ENCODE data around the gene SPO11. TPM values are rescaled to one million over a fixed set of nuclear protein-coding genes. Genes with fewer than 3 reads are reported as not detected.

SPO11 gene
- total RNA-seq, 2 experiments from 2014 or later: not detected

DNA sequence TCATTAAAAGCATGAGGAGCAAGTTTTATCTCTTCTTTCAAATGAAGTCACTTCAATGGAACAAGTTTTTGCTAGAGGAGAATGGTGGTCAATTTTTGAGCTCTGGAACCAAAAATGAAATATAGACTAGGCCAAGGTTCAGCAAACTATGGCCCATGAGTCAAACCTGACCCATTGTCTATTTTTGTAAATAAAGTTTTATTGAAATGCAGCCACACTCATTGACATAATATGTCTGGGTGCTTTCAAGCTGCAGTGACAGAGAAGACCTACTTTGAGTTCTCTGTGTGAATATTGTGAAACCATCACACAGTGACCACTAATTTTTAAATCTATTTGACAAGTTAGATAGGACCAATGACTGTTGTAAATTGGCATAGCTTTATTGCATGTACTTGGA lies 34.8 kb downstream of the SPO11 start:
- H3K9me3 ChIP-seq (ENCODE audit: control insufficient read depth in 1 of 2, insufficient read depth in 1 of 2, low read length in 2 of 2): no peaks in the 10 kb centered on the region
- DNase-seq (no peak), ATAC-seq (ENCODE audit: poor library complexity) (no peak)
- H3K4me3 ChIP-seq (ENCODE audit: low read length): no peak overlapping the region
- Mint-ChIP-seq H3K36me3 (ENCODE audit: low read depth) (peaks cover 60% of the 10 kb centered on the region), H3K4me1 (ENCODE audit: low read depth) (no peaks in the 10 kb centered on the region), H3K27me3 (no peaks in the 10 kb centered on the region), H3K4me3 (no peak overlapping the region), H3K27ac (no peak overlapping the region), H3K9me3 (no peaks in the 10 kb centered on the region)
- no peak overlapping the region for H3K27ac ChIP-seq (ENCODE audit: low read depth in 1 of 2, low read length in 2 of 2)
- POLR2A ChIA-PET: no interaction called here
- H3K36me3 ChIP-seq (ENCODE audit: insufficient read depth, low read length): peaks cover 76% of the 10 kb centered on the region
- intact Hi-C loops (cut with DNase I, micrococcal nuclease): no loop called here
- CTCF ChIA-PET: no interaction called here
- no peaks in the 10 kb centered on the region for H3K27me3 ChIP-seq (ENCODE audit: control insufficient read depth in 1 of 2, insufficient read depth in 2 of 2, low read length in 2 of 2)
- TF ChIP-seq, protein P1, sequence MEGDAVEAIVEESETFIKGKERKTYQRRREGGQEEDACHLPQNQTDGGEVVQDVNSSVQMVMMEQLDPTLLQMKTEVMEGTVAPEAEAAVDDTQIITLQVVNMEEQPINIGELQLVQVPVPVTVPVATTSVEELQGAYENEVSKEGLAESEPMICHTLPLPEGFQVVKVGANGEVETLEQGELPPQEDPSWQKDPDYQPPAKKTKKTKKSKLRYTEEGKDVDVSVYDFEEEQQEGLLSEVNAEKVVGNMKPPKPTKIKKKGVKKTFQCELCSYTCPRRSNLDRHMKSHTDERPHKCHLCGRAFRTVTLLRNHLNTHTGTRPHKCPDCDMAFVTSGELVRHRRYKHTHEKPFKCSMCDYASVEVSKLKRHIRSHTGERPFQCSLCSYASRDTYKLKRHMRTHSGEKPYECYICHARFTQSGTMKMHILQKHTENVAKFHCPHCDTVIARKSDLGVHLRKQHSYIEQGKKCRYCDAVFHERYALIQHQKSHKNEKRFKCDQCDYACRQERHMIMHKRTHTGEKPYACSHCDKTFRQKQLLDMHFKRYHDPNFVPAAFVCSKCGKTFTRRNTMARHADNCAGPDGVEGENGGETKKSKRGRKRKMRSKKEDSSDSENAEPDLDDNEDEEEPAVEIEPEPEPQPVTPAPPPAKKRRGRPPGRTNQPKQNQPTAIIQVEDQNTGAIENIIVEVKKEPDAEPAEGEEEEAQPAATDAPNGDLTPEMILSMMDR (IDR thresholded peaks at IDR 0.05): no peak
- no peaks in the 10 kb centered on the region for H3K4me1 ChIP-seq (ENCODE audit: insufficient read depth, low read length)

DNA sequence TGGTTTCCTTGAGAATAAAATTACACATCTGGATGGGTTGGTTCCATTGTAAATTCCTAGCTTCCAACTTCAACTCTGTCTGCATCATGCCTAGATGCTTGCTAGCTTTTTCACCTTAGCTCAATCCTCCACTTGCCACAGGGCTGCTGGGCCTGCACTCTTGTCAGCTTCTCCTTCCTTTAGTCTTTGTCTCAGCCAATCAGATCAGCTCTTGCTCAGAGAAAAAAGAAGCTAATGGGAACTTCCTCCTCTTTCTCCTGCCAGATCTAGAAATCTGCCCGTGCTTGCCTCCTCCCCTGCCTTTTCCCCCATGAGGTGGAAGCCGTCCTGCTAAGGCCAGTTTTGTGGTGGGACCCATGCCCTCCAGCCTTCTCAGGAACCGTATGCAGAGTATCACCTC lies 40.0 kb downstream of the SPO11 start:
- Histone ChIP-seq H3K9me3 (ENCODE audit: control insufficient read depth in 1 of 2, insufficient read depth in 1 of 2, low read length in 2 of 2) (no peaks in the 10 kb centered on the region), H3K4me3 (ENCODE audit: low read length) (no peak overlapping the region), H3K36me3 (ENCODE audit: insufficient read depth, low read length) (peaks cover 89% of the 10 kb centered on the region), H3K27me3 (ENCODE audit: control insufficient read depth in 1 of 2, insufficient read depth in 2 of 2, low read length in 2 of 2) (no peaks in the 10 kb centered on the region), H3K4me1 (ENCODE audit: insufficient read depth, low read length) (peaks cover 6% of the 10 kb centered on the region), H3K27ac (ENCODE audit: low read depth in 1 of 2, low read length in 2 of 2) (no peak overlapping the region)
- DNase-seq: no peak
- Mint-ChIP-seq H3K27me3 (no peaks in the 10 kb centered on the region), H3K4me3 (no peak overlapping the region), H3K36me3 (ENCODE audit: low read depth) (peaks cover 94% of the 10 kb centered on the region), H3K4me1 (ENCODE audit: low read depth) (peaks cover 16% of the 10 kb centered on the region), H3K9me3 (no peaks in the 10 kb centered on the region), H3K27ac (no peak overlapping the region)
- intact Hi-C loops (cut with DNase I, micrococcal nuclease): no loop called here
- ChIA-PET POLR2A (no interaction called here), CTCF (interaction anchor here (0.5 kb wide), 1 partner anchor 51 kb away, joined by 3 read pairs; no protein-coding TSS in a partner anchor)
- ATAC-seq (ENCODE audit: poor library complexity): no peak
- TF ChIP-seq, protein P1 (IDR thresholded peaks at IDR 0.05): no peak

DNA sequence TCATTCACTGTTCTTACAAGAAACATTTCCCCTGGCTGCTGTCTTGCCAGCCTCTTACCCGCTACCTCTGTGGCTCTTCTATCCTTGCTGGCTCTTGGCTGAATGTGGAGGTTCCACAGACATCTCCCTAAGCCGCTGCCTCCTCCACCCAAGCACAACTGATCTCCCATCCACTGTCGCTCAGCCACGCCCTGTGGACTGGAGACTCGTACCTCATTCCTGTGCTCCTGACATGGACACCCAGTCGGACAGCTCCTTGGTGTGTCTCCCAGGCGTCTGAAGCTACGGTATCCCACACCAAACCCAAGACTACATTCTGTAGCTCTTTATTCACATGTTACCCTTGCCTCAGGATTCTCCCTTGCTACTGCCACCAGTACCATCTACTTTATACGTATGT lies 40.7 kb downstream of the SPO11 start:
- TF ChIP-seq, protein P1 (IDR thresholded peaks at IDR 0.05): no peak
- no peaks in the 10 kb centered on the region for H3K27me3 Mint-ChIP-seq
- no peak overlapping the region for H3K27ac Mint-ChIP-seq
- Histone ChIP-seq H3K36me3 (ENCODE audit: insufficient read depth, low read length) (peaks cover 90% of the 10 kb centered on the region), H3K9me3 (ENCODE audit: control insufficient read depth in 1 of 2, insufficient read depth in 1 of 2, low read length in 2 of 2) (no peaks in the 10 kb centered on the region), H3K27me3 (ENCODE audit: control insufficient read depth in 1 of 2, insufficient read depth in 2 of 2, low read length in 2 of 2) (no peaks in the 10 kb centered on the region), H3K27ac (ENCODE audit: low read depth in 1 of 2, low read length in 2 of 2) (no peak overlapping the region), H3K4me1 (ENCODE audit: insufficient read depth, low read length) (peaks cover 11% of the 10 kb centered on the region), H3K4me3 (ENCODE audit: low read length) (no peak overlapping the region)
- peaks cover 96% of the 10 kb centered on the region for H3K36me3 Mint-ChIP-seq (ENCODE audit: low read depth)
- H3K4me1 Mint-ChIP-seq (ENCODE audit: low read depth): peaks cover 20% of the 10 kb centered on the region
- ATAC-seq (ENCODE audit: poor library complexity) (no peak), DNase-seq (no peak)
- ChIA-PET CTCF (no interaction called here), POLR2A (no interaction called here)
- H3K4me3 Mint-ChIP-seq: no peak overlapping the region
- intact Hi-C loops (cut with DNase I, micrococcal nuclease): no loop called here
- no peaks in the 10 kb centered on the region for H3K9me3 Mint-ChIP-seq

Data from CD4-positive, alpha-beta T cell (primary cell).